A673 (cell line): Measurements from ENCODE around the gene LRP1B.

Experiments used
- CTCF ChIP-seq: fragments of 300-800, 200-600 bp; sonication (generic); conservative IDR thresholded peaks from 2 replicates; pipeline ENCODE4 v1.5.1; 2017; ENCODE audit warnings: low read depth, mild to moderate bottlenecking, antibody characterized with exemption, low read length, moderate library complexity, mixed read lengths
- EZH2 ChIP-seq: fragments of 200-600 bp; sonication (generic); IDR thresholded peaks from 2 replicates; pipeline ENCODE4 v1.6.1; 2017; ENCODE audit warnings: borderline replicate concordance, low read depth, mild to moderate bottlenecking, mixed read lengths, antibody characterized with exemption, low read length; ENCODE audit not compliant: poor library complexity, severe bottlenecking

GRCh38 chr2:140288726-140289125, 1842.1 kb downstream of the LRP1B start:
- TF ChIP-seq CTCF (no peak), EZH2 (no peak)
